Measurements from ENCODE around the gene TAPT1.

TAPT1 gene

DNA sequence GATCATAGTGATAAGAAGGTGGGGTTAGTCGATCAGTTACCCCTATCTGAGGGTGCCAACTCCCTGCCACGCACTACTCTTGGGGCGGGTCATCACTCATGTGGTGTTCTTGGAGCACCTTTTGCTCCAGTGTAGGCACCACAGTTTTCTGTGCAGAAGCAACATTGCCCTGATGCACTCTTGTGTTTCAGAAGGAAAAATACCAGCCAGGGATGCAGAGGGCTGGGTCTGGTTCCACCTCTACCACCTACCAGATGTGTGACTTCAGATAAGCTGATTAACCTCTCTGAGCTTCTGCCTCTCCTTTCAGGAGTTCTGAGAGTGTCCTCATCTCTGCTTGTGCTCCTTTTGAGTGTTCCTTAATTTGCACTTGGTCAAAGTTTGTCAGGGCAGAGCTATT, 112.5 kb downstream of the TAPT1 start:
- in situ Hi-C loops (cut with HindIII; ENCODE audit: low sequenced_read_pairs): no loop called here
- TF ChIP-seq, protein P1, sequence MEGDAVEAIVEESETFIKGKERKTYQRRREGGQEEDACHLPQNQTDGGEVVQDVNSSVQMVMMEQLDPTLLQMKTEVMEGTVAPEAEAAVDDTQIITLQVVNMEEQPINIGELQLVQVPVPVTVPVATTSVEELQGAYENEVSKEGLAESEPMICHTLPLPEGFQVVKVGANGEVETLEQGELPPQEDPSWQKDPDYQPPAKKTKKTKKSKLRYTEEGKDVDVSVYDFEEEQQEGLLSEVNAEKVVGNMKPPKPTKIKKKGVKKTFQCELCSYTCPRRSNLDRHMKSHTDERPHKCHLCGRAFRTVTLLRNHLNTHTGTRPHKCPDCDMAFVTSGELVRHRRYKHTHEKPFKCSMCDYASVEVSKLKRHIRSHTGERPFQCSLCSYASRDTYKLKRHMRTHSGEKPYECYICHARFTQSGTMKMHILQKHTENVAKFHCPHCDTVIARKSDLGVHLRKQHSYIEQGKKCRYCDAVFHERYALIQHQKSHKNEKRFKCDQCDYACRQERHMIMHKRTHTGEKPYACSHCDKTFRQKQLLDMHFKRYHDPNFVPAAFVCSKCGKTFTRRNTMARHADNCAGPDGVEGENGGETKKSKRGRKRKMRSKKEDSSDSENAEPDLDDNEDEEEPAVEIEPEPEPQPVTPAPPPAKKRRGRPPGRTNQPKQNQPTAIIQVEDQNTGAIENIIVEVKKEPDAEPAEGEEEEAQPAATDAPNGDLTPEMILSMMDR (IDR thresholded peaks at IDR 0.05; ENCODE audit: low read depth, low read length, missing control alignments): no peak
- no peak for DNase-seq (ENCODE audit: low read depth)
- no peak overlapping the region for H3K4me3 ChIP-seq (ENCODE audit: low read depth, low read length)

DNA sequence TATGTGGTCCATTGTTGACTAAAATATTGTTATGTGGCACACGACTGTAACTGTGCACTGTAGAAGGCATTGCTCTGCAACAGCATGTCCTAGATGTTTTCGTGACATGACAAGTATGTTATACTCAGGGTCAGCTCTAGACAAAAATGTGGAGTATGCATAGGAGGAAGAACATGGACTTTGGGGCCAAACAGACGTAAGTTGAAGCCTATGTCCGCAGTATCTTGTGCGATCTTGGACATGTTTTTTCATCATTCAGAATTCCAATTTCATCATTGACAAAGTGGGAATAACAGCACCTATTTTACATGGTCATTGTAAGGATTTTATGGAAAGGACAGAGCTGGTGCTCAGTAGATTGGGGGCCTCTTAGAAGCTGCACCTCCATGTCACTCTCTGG, 114.7 kb downstream of the TAPT1 start:
- no peak for DNase-seq (ENCODE audit: low read depth)

DNA sequence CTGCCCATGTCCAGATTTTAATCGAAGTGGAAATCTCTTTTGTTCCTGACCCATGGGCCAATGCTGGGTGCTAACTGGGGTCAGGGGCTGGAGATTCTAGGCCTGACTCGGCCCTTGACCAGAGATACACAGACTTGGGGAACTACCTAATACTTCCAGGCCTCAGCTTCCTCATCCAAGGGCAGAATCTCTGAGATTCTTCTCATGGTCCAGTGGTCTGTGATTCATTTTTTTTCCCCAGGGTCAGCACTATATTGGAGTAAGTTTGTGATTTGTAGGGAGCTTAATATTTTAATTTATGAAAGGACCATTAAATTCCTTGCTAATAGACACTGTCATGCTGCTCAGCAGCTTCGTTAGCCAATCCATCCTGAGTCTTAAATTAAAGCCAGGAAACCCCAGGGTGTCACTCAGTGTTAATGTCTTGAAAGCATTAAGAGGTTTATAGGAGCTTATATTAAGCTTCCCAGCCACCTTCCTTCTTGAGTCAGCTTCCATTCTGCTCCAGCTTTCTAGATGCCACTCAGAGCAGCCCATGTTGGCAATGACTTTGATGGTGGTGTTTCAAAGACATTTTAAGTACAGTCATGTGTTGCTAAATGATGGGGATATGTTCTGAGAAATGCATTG, 115.5 kb downstream of the TAPT1 start:
- DNase-seq (ENCODE audit: low read depth): no peak
- TF ChIP-seq, protein P1 (IDR thresholded peaks at IDR 0.05; ENCODE audit: low read depth, low read length, missing control alignments): no peak
- in situ Hi-C loops (cut with HindIII; ENCODE audit: low sequenced_read_pairs): no loop called here
- H3K4me3 ChIP-seq (ENCODE audit: low read depth, low read length): no peak overlapping the region

More for the DNA sequence above, 114.7 kb downstream of the TAPT1 start:
- in situ Hi-C loops (cut with HindIII; ENCODE audit: low sequenced_read_pairs): no loop called here
- H3K4me3 ChIP-seq (ENCODE audit: low read depth, low read length): no peak overlapping the region
- TF ChIP-seq, protein P1 (IDR thresholded peaks at IDR 0.05; ENCODE audit: low read depth, low read length, missing control alignments): no peak

Measured in astrocyte of the cerebellum (primary cell).